GM19099 (cell line): ENCODE results near the gene ZC3H13.

ENCODE experiments used
- POLR2A ChIP-seq: IDR thresholded peaks from 3 replicates; pipeline ENCODE4 v1.6.1; 2011; ENCODE audit warnings: low read depth; ENCODE audit not compliant: insufficient read length; ENCODE audit errors: extremely low read depth

Gene ZC3H13

DNA sequence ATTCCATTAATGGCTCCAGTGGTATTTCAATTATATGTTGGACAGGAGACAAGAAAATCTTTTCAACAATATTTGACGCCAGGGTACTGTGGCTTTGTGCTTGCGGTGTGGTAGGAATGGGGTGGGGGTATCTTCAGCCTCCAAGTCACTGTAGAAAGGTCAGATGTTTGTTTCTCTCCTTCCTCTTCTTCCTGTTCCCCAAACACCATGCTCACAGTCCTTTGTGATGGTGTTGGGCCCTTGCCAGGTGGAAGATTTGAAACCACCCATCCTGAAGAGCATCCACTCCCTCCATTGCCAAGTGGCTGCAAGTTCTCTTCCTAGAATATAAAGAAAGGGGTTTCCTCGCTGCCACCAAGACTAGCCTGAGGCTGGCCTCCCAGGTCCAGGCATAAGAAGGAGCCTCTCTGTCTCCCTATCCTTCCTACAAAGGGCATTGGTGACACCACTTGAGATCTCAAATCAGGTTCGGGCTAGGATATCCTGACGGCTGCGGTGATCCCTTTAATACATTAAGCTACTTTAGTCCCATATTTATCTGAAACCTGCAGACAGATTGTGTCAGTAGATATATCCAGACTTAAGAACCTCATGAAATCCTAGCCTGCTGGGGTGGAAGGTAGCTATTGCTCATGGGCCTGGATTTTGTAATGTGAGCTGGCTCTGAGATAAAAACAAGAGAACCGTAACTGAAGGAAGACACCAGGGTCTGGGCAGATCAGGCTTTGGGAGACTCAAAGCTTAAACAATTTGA is 136.7 kb downstream of the ZC3H13 start:
- no peak for TF ChIP-seq POLR2A

DNA sequence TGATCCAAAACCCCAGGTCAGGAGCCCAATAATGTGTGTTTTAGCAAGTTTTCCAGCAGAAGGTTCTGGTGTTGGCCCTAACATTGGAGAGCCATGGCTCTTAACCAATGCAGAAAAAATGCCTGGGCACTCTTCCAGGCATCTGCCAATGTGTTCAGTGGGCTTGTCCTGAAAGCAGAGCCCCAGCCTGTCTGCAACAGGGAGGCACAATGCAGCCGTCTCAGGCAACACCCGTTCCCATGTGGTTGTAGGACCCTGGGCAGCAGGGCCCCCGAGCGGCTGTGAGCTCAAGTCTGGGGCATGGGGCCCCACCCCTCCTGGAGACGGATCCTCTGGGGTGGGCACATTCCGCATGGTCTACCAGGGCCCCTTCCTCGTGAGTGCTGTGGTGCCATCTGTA is 142.9 kb downstream of the ZC3H13 start:
- TF ChIP-seq POLR2A = no peak

DNA sequence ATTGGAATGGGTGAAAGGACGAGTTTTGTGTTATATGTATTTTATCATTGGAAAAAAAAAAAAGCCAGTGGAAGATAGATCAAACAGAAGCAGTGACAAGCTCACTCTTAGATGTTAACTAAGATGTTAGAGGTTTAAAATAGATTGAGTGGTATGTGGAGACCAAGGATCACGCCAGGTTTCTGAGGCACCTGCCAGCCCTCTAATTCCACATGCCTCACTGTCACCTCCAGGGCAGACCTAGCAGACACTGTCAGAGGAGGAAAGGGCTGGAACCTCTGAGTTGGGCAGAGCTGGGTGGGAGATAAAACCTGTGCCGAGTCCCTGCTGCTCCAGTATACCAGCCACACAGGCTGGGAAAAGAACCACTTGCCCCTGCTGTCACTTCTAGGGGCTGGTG is 143.5 kb downstream of the ZC3H13 start:
- TF ChIP-seq POLR2A = no peak

DNA sequence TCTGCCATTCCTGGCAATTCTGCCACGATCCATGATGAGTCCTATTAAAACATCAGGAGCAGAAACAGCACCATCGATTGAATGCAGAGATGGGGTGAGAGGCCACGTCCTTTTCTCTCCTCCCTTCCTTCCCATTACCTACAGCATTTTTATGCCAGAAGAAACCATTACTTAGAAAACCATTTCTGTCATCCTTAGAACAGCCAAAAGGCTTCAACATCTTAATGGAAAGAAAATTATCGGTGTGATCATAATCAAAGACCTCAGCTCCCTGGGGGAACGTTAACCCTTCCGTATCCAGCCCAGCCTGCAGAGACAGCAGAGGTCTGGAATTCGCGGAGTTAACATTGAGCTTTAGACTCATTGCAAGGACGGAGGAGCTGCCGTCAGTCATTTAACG is 145.0 kb downstream of the ZC3H13 start:
- TF ChIP-seq POLR2A = no peak
